Spleen (tissue), 11 donors: Measurements from ENCODE around the gene TECTA. TPM values are rescaled to one million over a fixed set of nuclear protein-coding genes. Genes with fewer than 3 reads are reported as not detected.

Experiments used
- DNase-seq: peaks from one replicate; pipeline ENCODE4 v3.0.0-alpha.2; 2020
- H3K27ac ChIP-seq, 8 donors: fragments of 200-600 bp; sonication (generic) in 7 of 8; 1 replicate in 4 of 8; 2 replicates in 4 of 8; pipeline versions ENCODE4 v1.5.0 to v1.8.0; 2016 to 2021; ENCODE audit warnings: inconsistent platforms in 4 of 8, mild to moderate bottlenecking in 4 of 8, moderate library complexity in 1 of 8
- H3K27me3 ChIP-seq, 7 donors: fragments of 200-600 bp; sonication (generic) in 6 of 7; replicated peaks in 1 of 7; 1 replicate in 4 of 7; 2 replicates in 3 of 7; pipeline versions ENCODE4 v1.5.0 to v1.8.0; 2016 to 2021; ENCODE audit warnings: inconsistent platforms in 3 of 7, mild to moderate bottlenecking in 1 of 7
- H3K36me3 ChIP-seq, 6 donors: fragments of 200-600 bp; sonication (generic) in 5 of 6; 1 replicate in 4 of 6; 2 replicates in 2 of 6; pipeline versions ENCODE4 v1.5.0 to v1.8.0; 2016 to 2021; ENCODE audit warnings: inconsistent platforms in 2 of 6
- H3K4me1 ChIP-seq, 6 donors: fragments of 200-600 bp; sonication (generic) in 5 of 6; 1 replicate in 3 of 6; 2 replicates in 3 of 6; pipeline versions ENCODE4 v1.5.0 to v1.8.0; 2016 to 2021; ENCODE audit warnings: inconsistent platforms in 3 of 6
- H3K4me3 ChIP-seq, 8 donors: fragments of 200-600 bp; sonication (generic) in 7 of 8; 1 replicate in 4 of 8; 2 replicates in 4 of 8; pipeline versions ENCODE4 v1.5.0 to v1.8.0; 2016 to 2021; ENCODE audit warnings: inconsistent platforms in 4 of 8, mild to moderate bottlenecking in 4 of 8, moderate library complexity in 2 of 8
- H3K9me3 ChIP-seq, 8 donors: fragments of 200-600 bp; sonication (generic) in 7 of 8; 1 replicate in 4 of 8; 2 replicates in 4 of 8; pipeline versions ENCODE4 v1.5.0 to v1.8.0; 2016 to 2021; ENCODE audit warnings: inconsistent platforms in 4 of 8
- CTCF ChIP-seq, 11 experiments: fragments of 200-600 bp in 7 of 11; fragments of 450-650 bp in 4 of 11; sonication (generic) in 4 of 11; IDR thresholded peaks in 8 of 11; conservative IDR thresholded peaks in 3 of 11; 1 replicate in 7 of 11; 2 replicates in 4 of 11; pipeline versions ENCODE4 v1.4.0 to v1.8.0; 2016 to 2021; ENCODE audit warnings: antibody characterized with exemption in 11 of 11, inconsistent platforms in 4 of 11, mild to moderate bottlenecking in 1 of 11
- POLR2A ChIP-seq, 3 donors: fragments of 450-650 bp; IDR thresholded peaks; one replicate each; pipeline ENCODE4 v1.5.1; 2017; ENCODE audit warnings: antibody characterized with exemption in 3 of 3, mild to moderate bottlenecking in 1 of 3
- POLR2AphosphoS5 ChIP-seq, 3 donors: sonication (generic); formaldehyde crosslinking; IDR thresholded peaks; one replicate each; pipeline ENCODE4 v1.5.1; 2017; ENCODE audit warnings: antibody characterized with exemption in 3 of 3
- WGBS, 5 donors: extraction: QIAGEN DNeasy Blood & Tissue Kit in 3 of 5; methylation state at CpG; one replicate each; pipeline versions ENCODE4 v1.1.5 to v1.1.7; 2013 to 2018; 5-methylcytosine and 5-hydroxymethylcytosine counted together
- intact Hi-C: fragments of 100-400 bp; cut with DNase I; formaldehyde crosslinking; loops from one replicate; pipeline ENCODE4 v1.15.0; 2023; ENCODE audit warnings: low total_unique reads
- polyA plus RNA-seq, 3 donors: library from polyadenylated mRNA; stranded (reverse); fragments of 200-250 nt; gene quantifications; one replicate each; pipeline ENCODE4 v1.2.1, GENCODE V29; 2013
- total RNA-seq, 7 donors: library from RNA; depleted of rRNA in 3 of 7; stranded (reverse); fragments of >200 nt in 3 of 7; fragmentation: NEBNext Ultra II Directional in 4 of 7; extraction: Animal tissue kit (Norgen Biotek cat#: 25700) in 4 of 7; gene quantifications; one replicate each; pipeline versions ENCODE4 v1.1.0 to v1.2.1, GENCODE V29; 2016 to 2021
- donor health status: healthy with polysubstance abuse.
- donor health status: DM: no; HTN: no; CAD: no; lungs with moderate emphysema.
- donor health status: DM: no; HTN: no; CAD: no.
- donor health status: Bipolar disorder and iron deficiency.
- donor health status: healthy.
- donor health status: DM: no; HTN: no; CAD: no.
- donor health status: DM: yes; HTN: yes; CAD: no.

Gene TECTA
- total and polyA plus RNA-seq, 10 donors: 0.15 to 3.3 (median 0.81) TPM

GRCh38 chr11:121221496-121222200 lies 120.6 kb downstream of the TECTA start:
- TF ChIP-seq POLR2A (IDR thresholded peaks at IDR 0.05) (no peak), CTCF (IDR thresholded peaks at IDR 0.05 in 8 of 11, conservative IDR thresholded peaks at IDR 0.05 in 3 of 11) (no peak), POLR2AphosphoS5 (IDR thresholded peaks at IDR 0.05) (no peak)
- Histone ChIP-seq H3K27me3 (peaks cover 0 to 17% (median 0%) of the 10 kb centered on the region in 7 donors), H3K9me3 (no peaks in the 10 kb centered on the region), H3K4me1 (no peaks in the 10 kb centered on the region), H3K4me3 (no peak overlapping the region), H3K27ac (no peak overlapping the region), H3K36me3 (no peaks in the 10 kb centered on the region)
- WGBS, 5 donors: 61 to 84% (median 75%) methylated on average over 5 of the region's 5 CpGs
- intact Hi-C loops: no loop called here
- DNase-seq: no peak

- 70 to 81% (median 72%) methylated on average over 4 of the region's 4 CpGs for WGBS, 5 donors
- Histone ChIP-seq H3K36me3 (no peaks in the 10 kb centered on the region), H3K4me3 (no peak overlapping the region), H3K4me1 (no peaks in the 10 kb centered on the region), H3K9me3 (no peaks in the 10 kb centered on the region), H3K27ac (no peak overlapping the region), H3K27me3 (peaks cover 0 to 17% (median 0%) of the 10 kb centered on the region in 7 donors)
- no peak for DNase-seq
- no peak for TF ChIP-seq POLR2AphosphoS5 (IDR thresholded peaks at IDR 0.05)
- TF ChIP-seq CTCF (IDR thresholded peaks at IDR 0.05 in 8 of 11, conservative IDR thresholded peaks at IDR 0.05 in 3 of 11): no peak
- TF ChIP-seq POLR2A (IDR thresholded peaks at IDR 0.05): no peak
- intact Hi-C loops: no loop called here
Observed at GRCh38 chr11:121223161-121223560, 122.1 kb downstream of the TECTA start.

- H3K27me3 ChIP-seq: peaks cover 0 to 15% (median 0%) of the 10 kb centered on the region in 7 donors
- H3K4me3 ChIP-seq: no peak overlapping the region
- intact Hi-C loops: no loop called here
- WGBS, 5 donors: 85 to 94% (median 86%) methylated on average over 4 of the region's 4 CpGs
- DNase-seq: no peak
- no peak overlapping the region for H3K27ac ChIP-seq
- no peaks in the 10 kb centered on the region for H3K4me1 ChIP-seq
- TF ChIP-seq CTCF (IDR thresholded peaks at IDR 0.05 in 8 of 11, conservative IDR thresholded peaks at IDR 0.05 in 3 of 11): no peak
- TF ChIP-seq POLR2A (IDR thresholded peaks at IDR 0.05): no peak
- H3K9me3 ChIP-seq: no peaks in the 10 kb centered on the region
- no peaks in the 10 kb centered on the region for H3K36me3 ChIP-seq
Observed at GRCh38 chr11:121225382-121225781, 124.3 kb downstream of the TECTA start.

- intact Hi-C loops: no loop called here
- H3K4me1 ChIP-seq: no peaks in the 10 kb centered on the region
- H3K36me3 ChIP-seq: no peaks in the 10 kb centered on the region
- WGBS, 5 donors: 71 to 100% (median 78%) methylated on average over 1 of the region's 1 CpG
- H3K9me3 ChIP-seq: no peaks in the 10 kb centered on the region
- H3K27me3 ChIP-seq: peaks cover 0 to 15% (median 0%) of the 10 kb centered on the region in 7 donors
- TF ChIP-seq POLR2A (IDR thresholded peaks at IDR 0.05): no peak
- TF ChIP-seq POLR2AphosphoS5 (IDR thresholded peaks at IDR 0.05): no peak
- TF ChIP-seq CTCF (IDR thresholded peaks at IDR 0.05 in 8 of 11, conservative IDR thresholded peaks at IDR 0.05 in 3 of 11): no peak
- no peak overlapping the region for H3K27ac ChIP-seq
- H3K4me3 ChIP-seq: no peak overlapping the region
- no peak for DNase-seq
Observed at GRCh38 chr11:121226415-121227263, 125.6 kb downstream of the TECTA start.
